Stimulated activated CD8-positive, alpha-beta memory T cell treated with anti-CD3 and anti-CD28 coated beads, Interleukin-7, amount 100 ng/mL, for 48 hours (primary cell): ENCODE results near the gene ABHD1.

ENCODE experiments used
- DNase-seq, 2 donors: peaks; one replicate each; pipeline ENCODE4 v3.0.0-alpha.2; 2020; ENCODE audit warnings: low read depth in 1 of 2; ENCODE audit errors: extremely low read depth in 1 of 2

Gene ABHD1

DNA sequence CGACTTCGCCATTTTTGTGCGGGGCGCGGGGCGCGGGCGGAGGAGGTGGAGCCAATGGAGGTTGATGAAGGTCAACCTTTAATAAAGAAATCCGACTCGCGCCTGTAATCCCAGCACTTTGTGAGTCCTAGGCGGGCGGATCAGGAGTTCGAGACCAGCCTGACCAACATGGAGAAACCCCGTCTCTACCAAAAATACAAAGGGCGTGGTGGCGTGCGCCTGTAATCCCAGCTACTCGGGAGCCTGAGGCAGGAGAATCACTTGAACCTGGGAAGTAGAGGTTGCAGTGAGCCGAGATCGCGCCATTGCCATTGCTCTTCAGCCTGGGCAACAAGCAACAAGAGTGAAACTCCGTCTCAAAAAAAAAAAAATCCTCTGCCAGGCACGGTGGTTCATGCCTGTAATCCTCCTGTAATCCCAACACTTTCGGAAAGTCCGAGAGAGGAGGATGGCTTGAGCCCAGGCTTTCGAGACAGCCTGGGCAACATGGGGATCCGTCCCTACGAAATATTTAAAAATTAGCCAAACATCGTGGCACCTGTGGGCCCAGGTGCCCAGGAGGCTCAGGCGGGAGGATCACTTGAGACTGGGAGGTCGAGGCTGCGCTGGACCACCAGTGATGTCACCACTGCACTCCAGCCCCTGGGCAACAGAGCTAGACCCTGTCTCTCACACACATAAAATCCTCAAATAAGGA lies 11.3 kb downstream of the ABHD1 start:
- DNase-seq: no peak

GRCh38 chr2:27135478-27135955 lies 11.9 kb downstream of the ABHD1 start:
- DNase-seq: no peak

DNA sequence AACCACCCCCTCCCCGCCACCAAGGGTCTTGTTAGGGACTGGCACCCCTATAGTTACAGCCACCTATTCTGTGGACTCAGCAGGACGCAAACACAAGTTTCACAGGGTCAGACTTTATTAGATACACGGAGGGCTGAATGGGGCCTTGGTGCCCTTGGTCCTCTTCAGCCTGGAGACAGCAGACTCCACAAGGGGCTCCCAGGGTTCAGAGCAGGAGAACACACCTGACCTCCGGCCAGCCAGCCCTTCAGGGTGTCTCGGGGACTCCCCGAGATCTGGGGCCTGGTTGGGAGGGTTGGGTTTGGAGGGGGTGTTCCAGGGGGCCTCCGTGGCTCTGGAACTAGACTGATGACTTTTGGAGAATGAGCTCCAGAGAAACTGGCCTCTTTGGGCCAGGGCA lies 13.1 kb downstream of the ABHD1 start:
- no peak for DNase-seq

- no peak for DNase-seq
Observed at GRCh38 chr2:27137322-27137935, 13.8 kb downstream of the ABHD1 start.

DNA sequence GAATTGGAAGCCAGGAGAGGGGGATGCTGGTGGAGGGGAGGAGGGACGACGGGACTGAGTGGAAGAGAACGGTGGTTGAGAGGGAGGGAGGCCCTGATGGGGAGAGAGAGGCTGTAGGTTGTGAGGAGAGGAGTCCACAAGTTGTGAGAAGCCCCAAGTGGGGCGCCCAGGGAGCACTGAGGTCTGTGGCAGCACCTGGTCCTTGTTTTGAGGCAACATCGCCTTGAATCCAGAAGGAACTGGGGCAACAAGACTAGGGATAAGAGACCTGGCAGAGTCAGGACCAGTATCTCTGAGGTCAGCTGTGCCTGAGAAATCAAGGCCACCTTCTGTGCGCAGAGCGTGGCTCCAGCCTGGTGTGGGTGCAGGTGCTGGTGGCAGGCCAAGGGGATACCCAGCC lies 14.5 kb downstream of the ABHD1 start:
- no peak for DNase-seq

- no peak for DNase-seq
Observed at GRCh38 chr2:27139310-27139709, 15.7 kb downstream of the ABHD1 start, which contains the start of gene PRR30. TSS of gene PRR30 (minus strand) at chr2:27139410. CDS start at chr2:27138329, 1,081 bp downstream.

GRCh38 chr2:27143285-27143684 lies 19.7 kb downstream of the ABHD1 start:
- DNase-seq: no peak

- no peak for DNase-seq
Observed at GRCh38 chr2:27145682-27146081, 22.1 kb downstream of the ABHD1 start.

GRCh38 chr2:27147935-27148334 lies 24.3 kb downstream of the ABHD1 start:
- no peak for DNase-seq

DNA sequence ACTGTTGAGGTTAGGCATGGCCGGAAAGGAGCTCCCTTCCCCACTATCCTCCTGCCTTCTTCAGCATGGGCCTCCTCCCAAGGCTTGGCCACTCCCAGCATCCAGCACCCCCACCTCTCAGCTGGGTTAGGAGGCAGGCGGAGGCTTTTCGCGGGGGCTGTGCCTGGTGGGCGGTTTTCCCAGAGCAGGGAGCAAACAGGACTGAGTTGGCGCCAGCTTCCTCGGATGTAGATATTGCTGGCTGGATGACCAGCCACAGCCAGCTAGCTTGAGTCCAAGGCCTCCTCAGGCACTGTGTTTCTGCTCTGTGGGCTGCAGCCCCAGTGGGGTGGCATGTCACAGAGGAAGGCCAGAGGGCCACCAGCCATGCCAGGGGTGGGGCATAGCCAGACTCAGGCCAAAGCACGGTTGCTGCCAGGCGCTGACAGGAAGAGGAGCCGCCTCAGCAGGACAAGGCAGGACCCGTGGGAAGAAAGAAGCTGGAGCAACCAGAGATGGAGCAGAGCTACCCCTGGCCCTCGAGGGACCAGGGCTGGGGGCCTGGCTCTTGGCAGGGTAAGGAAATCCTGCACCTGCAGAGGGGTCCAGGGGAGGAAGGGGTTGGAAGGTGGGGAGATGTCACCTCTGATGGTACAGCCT lies 25.3 kb downstream of the ABHD1 start, which contains the start of gene TCF23:
Gene TCF23, plus strand, starts transcription at position 204 of the 639 bp plus-strand sequence. Its CDS starts 130 bp downstream, at position 334.
- DNase-seq: no peak

- DNase-seq: no peak
Observed at GRCh38 chr2:27149570-27150405, 26.2 kb downstream of the ABHD1 start.

DNA sequence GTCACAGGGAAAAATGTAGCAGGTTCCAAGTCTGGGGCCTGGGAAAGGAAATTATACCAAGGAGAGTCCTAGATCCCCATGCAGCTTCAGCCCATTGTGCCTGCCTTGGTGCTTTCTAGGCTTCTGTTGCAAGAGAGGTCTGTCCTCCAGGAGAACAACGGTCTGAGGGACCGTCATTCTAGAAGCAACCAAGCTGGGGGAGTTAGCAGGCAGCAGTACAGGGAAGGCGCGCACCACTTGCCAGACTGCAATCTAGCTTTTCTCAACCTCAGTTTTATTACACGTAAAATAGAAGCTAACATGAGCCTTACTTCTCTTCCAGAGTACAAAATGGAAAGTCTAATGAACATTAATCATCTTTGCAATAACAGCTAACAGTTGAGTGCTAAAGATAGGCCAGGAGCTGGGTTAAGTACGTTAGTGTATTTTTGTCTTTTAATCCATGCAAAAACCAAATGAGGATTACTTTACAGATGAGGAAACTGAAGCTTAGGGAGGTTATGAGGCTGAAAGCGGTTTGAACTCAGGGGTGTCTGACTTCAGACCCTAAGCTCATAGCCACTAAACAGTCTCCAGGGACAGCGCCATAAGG lies 27.1 kb downstream of the ABHD1 start:
- DNase-seq: no peak

GRCh38 chr2:27152102-27152795 lies 28.6 kb downstream of the ABHD1 start:
- DNase-seq: no peak

DNA sequence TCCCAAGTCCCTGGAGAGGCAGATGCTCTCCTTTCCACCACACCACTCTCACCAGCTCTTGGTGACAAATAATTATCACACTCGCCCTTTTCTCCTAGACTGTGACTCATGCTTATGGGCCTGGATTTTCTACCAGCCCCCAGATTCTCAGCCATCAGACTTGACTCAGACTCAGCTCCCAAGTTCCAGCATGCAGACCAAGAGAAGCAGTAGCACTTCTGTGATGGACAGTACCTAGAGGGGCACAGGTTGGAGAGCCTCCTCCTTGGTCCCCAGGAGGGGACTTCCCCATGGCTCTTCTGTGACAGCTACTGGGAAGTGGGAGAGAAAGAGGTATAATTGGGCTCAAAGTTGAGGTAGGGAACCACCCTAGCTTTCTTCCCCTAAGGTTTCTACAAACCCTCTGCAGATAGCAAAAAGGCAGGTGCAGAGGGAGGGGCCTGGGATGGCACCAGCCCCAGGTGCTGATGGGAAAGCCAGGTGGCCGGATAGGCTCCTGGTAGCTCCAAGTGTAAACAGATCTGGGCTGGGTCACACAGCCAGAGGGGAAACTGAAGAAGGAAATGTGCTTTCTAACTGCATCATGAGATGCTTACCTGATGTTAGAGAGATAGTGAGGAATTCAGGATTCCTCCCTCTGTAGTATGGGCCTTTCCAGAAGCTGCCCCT lies 29.3 kb downstream of the ABHD1 start:
- DNase-seq: no peak

DNA sequence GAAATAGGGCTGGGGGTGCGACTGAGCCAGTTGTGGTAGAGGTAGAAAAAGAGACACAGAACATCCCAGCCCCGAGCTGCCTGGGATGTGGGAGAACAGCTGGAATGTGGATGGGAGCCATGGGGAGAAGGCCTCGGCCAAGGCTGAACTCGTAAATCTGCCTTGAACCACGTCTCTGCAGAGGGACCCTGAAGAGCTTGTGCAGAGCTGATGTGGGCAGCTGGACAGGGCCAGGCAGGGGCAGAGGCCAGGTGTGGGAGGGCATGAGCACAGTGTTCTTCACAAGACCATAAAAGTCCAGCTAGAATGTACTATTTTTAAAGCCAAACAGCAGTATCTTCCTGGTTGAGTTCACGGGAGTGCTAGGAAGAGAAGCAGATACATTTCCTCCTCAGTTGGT lies 30.9 kb downstream of the ABHD1 start:
- no peak for DNase-seq

DNA sequence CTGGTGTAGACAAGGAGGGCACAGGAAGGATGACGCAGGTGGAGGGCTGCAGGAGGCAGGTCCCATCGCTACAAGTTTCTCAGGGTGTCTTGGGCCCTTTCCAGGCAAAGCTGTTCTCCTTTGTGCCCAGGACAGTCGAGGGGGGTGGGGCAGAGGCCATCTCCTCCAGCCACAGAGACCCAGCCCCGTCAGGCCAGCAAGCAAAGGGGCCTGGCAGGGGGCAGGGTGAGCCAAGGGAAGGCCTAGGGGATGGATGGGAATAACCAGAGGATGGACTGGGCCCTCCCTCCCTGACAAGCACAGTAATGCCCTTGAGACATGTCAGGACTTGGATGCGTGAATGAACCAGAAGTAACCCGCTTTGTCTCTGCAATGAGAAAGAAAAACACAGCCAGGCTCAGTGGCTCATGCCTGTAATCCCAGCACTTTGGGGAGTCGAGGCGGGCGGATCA lies 31.5 kb downstream of the ABHD1 start:
- no peak for DNase-seq

GRCh38 chr2:27158468-27158867 lies 34.9 kb downstream of the ABHD1 start:
- no peak for DNase-seq

DNA sequence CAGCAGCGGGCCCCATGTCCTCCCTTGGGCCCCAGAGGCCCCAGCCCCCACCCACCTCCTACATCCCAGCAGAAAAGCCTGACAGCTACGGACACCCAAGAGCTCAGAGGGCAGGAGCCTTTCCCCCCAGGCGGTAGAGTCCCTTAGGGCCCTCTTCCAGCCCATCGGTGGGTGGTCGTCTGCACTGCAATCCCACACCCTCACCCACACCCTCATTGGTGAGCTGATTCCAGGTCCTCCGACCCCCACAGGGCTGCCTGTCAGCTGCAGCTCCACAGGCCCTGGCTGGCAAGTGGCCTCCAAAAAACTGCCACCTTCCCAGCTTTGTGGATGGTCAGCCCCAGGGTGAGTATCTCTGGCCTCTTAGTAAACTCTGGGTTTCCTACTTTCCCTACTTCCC lies 35.7 kb downstream of the ABHD1 start:
- DNase-seq: no peak

DNA sequence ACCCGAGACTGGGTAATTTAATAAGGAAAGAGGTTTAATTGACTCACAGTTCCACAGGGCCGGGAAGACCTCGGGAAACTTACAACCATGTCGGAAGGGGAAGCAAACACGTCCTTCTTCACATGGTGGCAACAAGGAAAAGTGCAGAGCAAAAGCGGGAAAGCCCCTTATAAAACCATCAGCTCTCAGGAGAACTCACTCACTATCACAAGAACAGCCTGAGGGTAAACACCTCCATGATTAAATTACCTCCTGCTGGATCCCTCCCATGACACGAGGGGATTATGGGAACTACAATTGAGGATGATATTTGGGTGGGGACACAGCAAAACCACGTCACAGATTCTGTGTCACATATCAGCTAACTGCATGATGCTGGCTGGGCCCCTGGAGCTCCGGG lies 36.6 kb downstream of the ABHD1 start:
- DNase-seq: no peak
